Prostate gland (tissue), 2 donors: Measurements from ENCODE around the gene SPAG9. TPM values are rescaled to one million over a fixed set of nuclear protein-coding genes. Genes with fewer than 3 reads are reported as not detected.
A peak's percentile ranks its signal among the peaks of the same experiment; 100 is the strongest.

Source experiments
- DNase-seq: peaks from one replicate; pipeline ENCODE4 v3.0.0-alpha.2; 2019; ENCODE audit warnings: low spot score
- H3K27ac ChIP-seq, 2 donors: fragments of 200-600 bp; sonication (generic); 2 replicates each; pipeline ENCODE4 v1.5.1; 2017 to 2019
- H3K27me3 ChIP-seq: fragments of 200-600 bp; sonication (generic); replicated peaks from 2 replicates; pipeline ENCODE4 v1.5.1; 2019; ENCODE audit not compliant: insufficient read depth
- H3K36me3 ChIP-seq, 2 donors: fragments of 200-600 bp; sonication (generic); 1 replicate in 1 of 2; 2 replicates in 1 of 2; pipeline versions ENCODE4 v1.5.1 to v1.8.1; 2017 to 2019
- H3K4me1 ChIP-seq: fragments of 200-600 bp; sonication (generic); replicated peaks from 2 replicates; pipeline ENCODE4 v1.5.1; 2019
- H3K4me3 ChIP-seq, 2 donors: fragments of 200-600 bp; sonication (generic); 2 replicates each; pipeline ENCODE4 v1.5.1; 2017 to 2019
- H3K9me3 ChIP-seq: fragments of 200-600 bp; sonication (generic); 2 replicates; pipeline ENCODE4 v1.5.1; 2017
- CTCF ChIP-seq, 4 experiments: fragments of 200-600 bp in 2 of 4; fragments of 450-650 bp in 2 of 4; sonication (generic) in 2 of 4; IDR thresholded peaks; 1 replicate in 3 of 4; 2 replicates in 1 of 4; pipeline ENCODE4 v1.5.1; 2016 to 2019; ENCODE audit warnings: antibody characterized with exemption in 4 of 4, mild to moderate bottlenecking in 2 of 4, moderate library complexity in 2 of 4
- POLR2A ChIP-seq: fragments of 450-650 bp; IDR thresholded peaks from one replicate; pipeline ENCODE4 v1.6.1; 2016; ENCODE audit warnings: antibody characterized with exemption, mild to moderate bottlenecking
- POLR2AphosphoS5 ChIP-seq: sonication (generic); formaldehyde crosslinking; IDR thresholded peaks from one replicate; pipeline ENCODE4 v1.6.1; 2017; ENCODE audit warnings: antibody characterized with exemption
- WGBS: methylation state at CpG from one replicate; pipeline ENCODE4 v1.1.5; 2018; 5-methylcytosine and 5-hydroxymethylcytosine counted together
- intact Hi-C: fragments of 100-400 bp; cut with DNase I; formaldehyde crosslinking; loops from one replicate; pipeline ENCODE4 v1.14.2; 2022
- total RNA-seq, 2 donors: library from RNA; depleted of rRNA; stranded (reverse); fragments of >200 nt; gene quantifications; one replicate each; pipeline ENCODE4 v1.1.0, GENCODE V29; 2016

The SPAG9 gene
- total RNA-seq, 2 donors from 2014 or later = 48.3 to 98.3 TPM

- no peak for TF ChIP-seq CTCF (IDR thresholded peaks at IDR 0.05)
- intact Hi-C loops = loop anchor here (2.0 to 10.0 kb wide), 3 partner anchors 90 to 410 kb away; partner anchors contain the start of gene SPATA20
- 95% methylated on average over 8 of the region's 8 CpGs for WGBS
- H3K4me1 ChIP-seq = peaks cover 3% of the 10 kb centered on the region
- H3K27ac ChIP-seq = peak overlapping the region; percentile 56 to 73
- no peak overlapping the region for H3K4me3 ChIP-seq
- H3K9me3 ChIP-seq = no peaks in the 10 kb centered on the region
- no peaks in the 10 kb centered on the region for H3K27me3 ChIP-seq
- DNase-seq = no peak
- H3K36me3 ChIP-seq = no peaks in the 10 kb centered on the region
Measured at GRCh38 chr17:50955160-50955559, 165.5 kb downstream of the SPAG9 start.

GRCh38 chr17:50954641-50955121 lies 166.0 kb downstream of the SPAG9 start:
- no peaks in the 10 kb centered on the region for H3K36me3 ChIP-seq
- no peak for DNase-seq
- TF ChIP-seq POLR2A (no peak), POLR2AphosphoS5 (no peak), CTCF (IDR thresholded peaks at IDR 0.05) (no peak)
- H3K27ac ChIP-seq = peak overlapping the region; percentile 56 to 73
- intact Hi-C loops = loop anchor here (2.0 to 10.0 kb wide), 3 partner anchors 90 to 410 kb away; partner anchors contain the start of gene SPATA20
- H3K9me3 ChIP-seq = no peaks in the 10 kb centered on the region
- H3K4me3 ChIP-seq = no peak overlapping the region
- no peaks in the 10 kb centered on the region for H3K27me3 ChIP-seq
- 61% methylated on average over 8 of the region's 8 CpGs for WGBS
- H3K4me1 ChIP-seq = peaks cover 7% of the 10 kb centered on the region

GRCh38 chr17:50953831-50954601 lies 166.7 kb downstream of the SPAG9 start:
- intact Hi-C loops = loop anchor here (2.0 to 10.0 kb wide), 3 partner anchors 89 to 409 kb away; partner anchors contain the start of gene SPATA20
- Histone ChIP-seq H3K36me3 (no peaks in the 10 kb centered on the region), H3K4me1 (peaks cover 13% of the 10 kb centered on the region), H3K27ac (peak overlapping the region; percentile 56 to 73), H3K9me3 (no peaks in the 10 kb centered on the region), H3K27me3 (no peaks in the 10 kb centered on the region), H3K4me3 (no peak overlapping the region)
- WGBS = 48% methylated on average over 17 of the region's 17 CpGs
- peak; percentile 85 for DNase-seq
- TF ChIP-seq CTCF (IDR thresholded peaks at IDR 0.05) = no peak
- TF ChIP-seq POLR2A = peak; percentile 47
- peak; percentile 84 for TF ChIP-seq POLR2AphosphoS5

GRCh38 chr17:50953518-50953830 lies 167.2 kb downstream of the SPAG9 start:
- no peaks in the 10 kb centered on the region for H3K36me3 ChIP-seq
- no peaks in the 10 kb centered on the region for H3K9me3 ChIP-seq
- WGBS = 73% methylated on average over 5 of the region's 5 CpGs
- intact Hi-C loops = loop anchor here (10.0 kb wide), 2 partner anchors 169 to 409 kb away; partner anchors contain the start of gene SPATA20
- no peak overlapping the region for H3K4me3 ChIP-seq
- H3K27me3 ChIP-seq = no peaks in the 10 kb centered on the region
- H3K4me1 ChIP-seq = peaks cover 18% of the 10 kb centered on the region
- H3K27ac ChIP-seq = peak overlapping the region; percentile 56 to 73
- no peak for TF ChIP-seq CTCF (IDR thresholded peaks at IDR 0.05)
- TF ChIP-seq POLR2AphosphoS5 = no peak
- TF ChIP-seq POLR2A = no peak
- DNase-seq = no peak

- intact Hi-C loops = loop anchor here (10.0 kb wide), 2 partner anchors 168 to 408 kb away; partner anchors contain the start of gene SPATA20
Measured at GRCh38 chr17:50952889-50953288, 167.8 kb downstream of the SPAG9 start.

More at GRCh38 chr17:50952889-50953288, 167.8 kb downstream of the SPAG9 start:
- DNase-seq = no peak
- Histone ChIP-seq H3K4me3 (no peak overlapping the region), H3K27ac (no peak overlapping the region), H3K36me3 (no peaks in the 10 kb centered on the region), H3K27me3 (no peaks in the 10 kb centered on the region), H3K9me3 (no peaks in the 10 kb centered on the region), H3K4me1 (peaks cover 20% of the 10 kb centered on the region)
- TF ChIP-seq POLR2AphosphoS5 (no peak), CTCF (IDR thresholded peaks at IDR 0.05) (no peak), POLR2A (no peak)
- 82% methylated on average over 6 of the region's 6 CpGs for WGBS
